Measurements from ENCODE around the gene CTRB1.

The CTRB1 gene

GRCh38 chr16:75218256-75219076 is at the start of gene CTRB1:
Gene CTRB1 (plus strand): TSS chr16:75218988. CDS start chr16:75219008, 20 bp downstream.
- DNase-seq = no peak

- no peak for DNase-seq
These were observed 48.8 kb upstream of the CTRB1 start for GRCh38 chr16:75169899-75170405.

- no peak for DNase-seq
These were observed 46.2 kb upstream of the CTRB1 start for GRCh38 chr16:75172578-75172977.

GRCh38 chr16:75175074-75175473 is 43.7 kb upstream of the CTRB1 start:
- DNase-seq = no peak

- DNase-seq = no peak
These were observed 41.9 kb upstream of the CTRB1 start for GRCh38 chr16:75176926-75177325.

GRCh38 chr16:75179208-75179607 is 39.6 kb upstream of the CTRB1 start:
- no peak for DNase-seq

GRCh38 chr16:75181630-75182029 is 37.2 kb upstream of the CTRB1 start:
- DNase-seq = no peak

GRCh38 chr16:75188832-75189477 is 29.8 kb upstream of the CTRB1 start:
- DNase-seq = no peak

GRCh38 chr16:75189638-75190245 is 29.0 kb upstream of the CTRB1 start:
- DNase-seq = no peak

GRCh38 chr16:75192606-75193264 is 26.1 kb upstream of the CTRB1 start:
- no peak for DNase-seq

- no peak for DNase-seq
These were observed 25.5 kb upstream of the CTRB1 start for GRCh38 chr16:75193265-75193650.

- DNase-seq = no peak
These were observed 24.9 kb upstream of the CTRB1 start for GRCh38 chr16:75193730-75194444.

- DNase-seq = no peak
These were observed 22.7 kb upstream of the CTRB1 start for GRCh38 chr16:75195811-75196790.

GRCh38 chr16:75196836-75197235 is 22.0 kb upstream of the CTRB1 start:
- peak; percentile 36 for DNase-seq

GRCh38 chr16:75197522-75198134 is 21.2 kb upstream of the CTRB1 start:
- no peak for DNase-seq

- no peak for DNase-seq
These were observed 20.6 kb upstream of the CTRB1 start for GRCh38 chr16:75198135-75198600.

- no peak for DNase-seq
These were observed 16.7 kb upstream of the CTRB1 start for GRCh38 chr16:75202069-75202590.

- DNase-seq = no peak
These were observed 15.7 kb upstream of the CTRB1 start for GRCh38 chr16:75203096-75203495.

GRCh38 chr16:75203667-75204409 is 14.9 kb upstream of the CTRB1 start:
- no peak for DNase-seq

- DNase-seq = no peak
These were observed 14.4 kb upstream of the CTRB1 start for GRCh38 chr16:75204410-75204758.
